ENCODE measurements around the gene GRIP1.
A peak's percentile ranks its signal among the peaks of the same experiment; 100 is the strongest.

Gene GRIP1

GRCh38 chr12:66301944-66302826, 376.7 kb downstream of the GRIP1 start, which contains the start of gene HELB:
TSS of gene HELB (plus strand) at chr12:66302493. CDS start at chr12:66302604, 111 bp downstream.
- Histone ChIP-seq H3K27ac (no peak within 1 kb of the TSS), H3K4me3 (ENCODE audit: low read depth, low read length) (peak within 1 kb of the TSS; percentile 75), H3K36me3 (replicated peaks) (no peaks in the 10 kb centered on the region), H3K27me3 (replicated peaks) (no peaks in the 10 kb centered on the region)
- peak; percentile 97 for DNase-seq
- no peak for TF ChIP-seq CTCF (IDR thresholded peaks at IDR 0.05; ENCODE audit: low read depth, low read length, missing control alignments)
- in situ Hi-C loops (cut with HindIII; ENCODE audit: low pct_ligation_motif_present, low sequenced_read_pairs) = no loop called here

- Histone ChIP-seq H3K36me3 (replicated peaks) (no peaks in the 10 kb centered on the region), H3K4me3 (ENCODE audit: low read depth, low read length) (no peak overlapping the region), H3K27me3 (replicated peaks) (no peaks in the 10 kb centered on the region), H3K27ac (no peak overlapping the region)
- no peak for TF ChIP-seq CTCF (IDR thresholded peaks at IDR 0.05; ENCODE audit: low read depth, low read length, missing control alignments)
- no peak for DNase-seq
- in situ Hi-C loops (cut with HindIII; ENCODE audit: low pct_ligation_motif_present, low sequenced_read_pairs) = no loop called here
These were observed 381.0 kb downstream of the GRIP1 start for GRCh38 chr12:66297923-66298322.
